Calu3 (cell line): ENCODE measurements around the gene YY2. TPM values are rescaled to one million over a fixed set of nuclear protein-coding genes. Genes with fewer than 3 reads are reported as not detected.

Experiments
- BruUV-seq: library from RNA; stranded (reverse); fragments of 400-500 nt; replicated peaks from 2 replicates; lab custom pipeline; 2021; lab: Mats Ljungman, UMichigan
- CTCF ChIA-PET: fragments of 300-600 bp; sonication (Branson Sonifier 250); formaldehyde crosslinking; loops from one replicate; lab custom pipeline; 2022; ENCODE audit warnings: antibody characterized with exemption; lab: Charles Lee
- DNase-seq: peaks from one replicate; pipeline ENCODE4 v3.0.0; 2022
- H3K27ac Mint-ChIP-seq: one replicate; pipeline ENCODE4 v1.8.0; 2022; ENCODE audit warnings: mixed read lengths; ENCODE audit not compliant: unreplicated experiment
- H3K27me3 Mint-ChIP-seq: one replicate; pipeline ENCODE4 v1.8.0; 2022; ENCODE audit warnings: mixed read lengths; ENCODE audit not compliant: unreplicated experiment
- H3K36me3 Mint-ChIP-seq: one replicate; pipeline ENCODE4 v1.8.0; 2022; ENCODE audit warnings: mild to moderate bottlenecking, moderate library complexity, mixed read lengths; ENCODE audit not compliant: insufficient read depth, unreplicated experiment
- H3K4me1 Mint-ChIP-seq: one replicate; pipeline ENCODE4 v1.8.0; 2022; ENCODE audit warnings: mild to moderate bottlenecking, low read depth, mixed read lengths; ENCODE audit not compliant: unreplicated experiment
- H3K4me3 Mint-ChIP-seq: one replicate; pipeline ENCODE4 v1.8.0; 2022; ENCODE audit warnings: mild to moderate bottlenecking, low read depth, moderate library complexity, mixed read lengths; ENCODE audit not compliant: unreplicated experiment
- H3K9me3 Mint-ChIP-seq: one replicate; pipeline ENCODE4 v1.8.0; 2022; ENCODE audit warnings: low read depth, mixed read lengths; ENCODE audit not compliant: unreplicated experiment
- CTCF ChIP-seq: fragments of 200-600 bp; IDR thresholded peaks from one replicate; pipeline ENCODE4 v1.8.0; 2022; ENCODE audit warnings: antibody characterized with exemption; ENCODE audit not compliant: unreplicated experiment
- intact Hi-C: fragments of 100-400 bp; cut with micrococcal nuclease; formaldehyde crosslinking; loops from one replicate; pipeline ENCODE4 v1.10.0; 2022; ENCODE audit not compliant: unreplicated experiment
- total RNA-seq: library from RNA; stranded (reverse); gene quantifications from 2 replicates; pipeline ENCODE4 v1.2.3, GENCODE V29; 2022

YY2 gene
- total RNA-seq, 1 experiment from 2014 or later: 4.7 TPM

GRCh38 chrX:21843179-21843578 lies 12.6 kb upstream of the YY2 start:
- CTCF ChIA-PET: no interaction called here
- no peak for DNase-seq
- intact Hi-C loops: loop anchor here (5.0 kb wide), 1 partner anchor 46 kb away; no protein-coding TSS in a partner anchor

GRCh38 chrX:21845096-21845495 lies 10.7 kb upstream of the YY2 start:
- no peaks in the 10 kb centered on the region for H3K27me3 Mint-ChIP-seq
- intact Hi-C loops: no loop called here
- no peak overlapping the region for H3K4me3 Mint-ChIP-seq
- peaks cover 5% of the 10 kb centered on the region for H3K36me3 Mint-ChIP-seq
- no peak for TF ChIP-seq CTCF
- H3K9me3 Mint-ChIP-seq: no peaks in the 10 kb centered on the region
- BruUV-seq: no TSS peak
- no peak overlapping the region for H3K27ac Mint-ChIP-seq
- H3K4me1 Mint-ChIP-seq: no peaks in the 10 kb centered on the region
- CTCF ChIA-PET: no interaction called here
- DNase-seq: no peak

More at GRCh38 chrX:21843179-21843578, 12.6 kb upstream of the YY2 start:
- Mint-ChIP-seq H3K4me1 (no peaks in the 10 kb centered on the region), H3K4me3 (no peak overlapping the region), H3K36me3 (peaks cover 15% of the 10 kb centered on the region), H3K9me3 (no peaks in the 10 kb centered on the region), H3K27me3 (no peaks in the 10 kb centered on the region), H3K27ac (no peak overlapping the region)
- BruUV-seq: no TSS peak
- no peak for TF ChIP-seq CTCF

- BruUV-seq: no TSS peak
- intact Hi-C loops: no loop called here
- CTCF ChIA-PET: no interaction called here
- no peaks in the 10 kb centered on the region for H3K4me1 Mint-ChIP-seq
- H3K36me3 Mint-ChIP-seq: peaks cover 4% of the 10 kb centered on the region
- no peak for DNase-seq
- TF ChIP-seq CTCF: no peak
- H3K9me3 Mint-ChIP-seq: no peaks in the 10 kb centered on the region
- H3K4me3 Mint-ChIP-seq: no peak overlapping the region
- H3K27ac Mint-ChIP-seq: no peak overlapping the region
- H3K27me3 Mint-ChIP-seq: no peaks in the 10 kb centered on the region
Observed at GRCh38 chrX:21847342-21847741, 8.4 kb upstream of the YY2 start.

GRCh38 chrX:21853578-21853977 lies 2.2 kb upstream of the YY2 start:
- no peak for DNase-seq
- H3K9me3 Mint-ChIP-seq: no peaks in the 10 kb centered on the region
- H3K4me1 Mint-ChIP-seq: no peaks in the 10 kb centered on the region
- H3K27me3 Mint-ChIP-seq: no peaks in the 10 kb centered on the region
- peaks cover 20% of the 10 kb centered on the region for H3K36me3 Mint-ChIP-seq
- TF ChIP-seq CTCF: no peak
- intact Hi-C loops: no loop called here
- CTCF ChIA-PET: no interaction called here
- BruUV-seq: no TSS peak
- no peak overlapping the region for H3K4me3 Mint-ChIP-seq
- no peak overlapping the region for H3K27ac Mint-ChIP-seq
